OCI-LY1 (cell line): ENCODE results near the gene ANP32A.

Experiments used
- H2AFZ ChIP-seq: fragments of 200-600 bp; sonication (generic), shearing (Covaris generic); 2 replicates; pipeline ENCODE4 v1.6.0; 2014; ENCODE audit warnings: antibody characterized with exemption, mild to moderate bottlenecking, low read length
- H3F3A ChIP-seq: fragments of 200-600 bp; sonication (generic), shearing (Covaris generic); 2 replicates; pipeline ENCODE4 v1.6.0; 2014; ENCODE audit warnings: mild to moderate bottlenecking, antibody characterized with exemption, low read length, moderate library complexity; ENCODE audit not compliant: insufficient read depth
- H3K27ac ChIP-seq: fragments of 200-600 bp; sonication (generic); 2 replicates; pipeline ENCODE4 v1.5.1; 2014; ENCODE audit warnings: low read length, mixed run types, mild to moderate bottlenecking, low read depth; ENCODE audit not compliant: poor library complexity, severe bottlenecking
- H3K27me3 ChIP-seq: fragments of 200-600 bp; sonication (generic); 2 replicates; pipeline ENCODE4 v1.6.0; 2014; ENCODE audit warnings: antibody characterized with exemption, mild to moderate bottlenecking, low read length, moderate library complexity; ENCODE audit not compliant: insufficient read depth
- H3K36me3 ChIP-seq: fragments of 200-600 bp; sonication (generic); 2 replicates; pipeline ENCODE4 v1.6.1; 2014; ENCODE audit warnings: mild to moderate bottlenecking, antibody characterized with exemption, low read length, moderate library complexity, mixed read lengths; ENCODE audit not compliant: insufficient read depth
- H3K4me1 ChIP-seq: fragments of 200-600 bp; sonication (generic); 2 replicates; pipeline ENCODE4 v1.5.1; 2014; ENCODE audit warnings: mild to moderate bottlenecking, low read length, moderate library complexity; ENCODE audit not compliant: insufficient read depth, severe bottlenecking
- H3K4me2 ChIP-seq: fragments of 200-600 bp; sonication (generic), shearing (Covaris generic); 2 replicates; pipeline ENCODE4 v1.6.1; 2014; ENCODE audit warnings: low read length
- H3K4me3 ChIP-seq: fragments of 200-600 bp; sonication (generic); 2 replicates; pipeline ENCODE4 v1.5.1; 2014; ENCODE audit warnings: low read length, low read depth, mild to moderate bottlenecking, mixed read lengths; ENCODE audit not compliant: poor library complexity, severe bottlenecking
- H3K79me2 ChIP-seq: fragments of 200-600 bp; shearing (Covaris generic); 2 replicates; pipeline ENCODE4 v1.6.1; 2016; ENCODE audit warnings: mixed run types, low read length, mixed read lengths; ENCODE audit not compliant: insufficient read depth
- H3K9ac ChIP-seq: fragments of 200-600 bp; sonication (generic), shearing (Covaris generic); 2 replicates; pipeline ENCODE4 v1.6.1; 2014; ENCODE audit warnings: mild to moderate bottlenecking, low read length, mixed read lengths
- H3K9me2 ChIP-seq: fragments of 200-600 bp; sonication (generic), shearing (Covaris generic); 2 replicates; pipeline ENCODE4 v1.6.1; 2014; ENCODE audit warnings: low read depth, mild to moderate bottlenecking, low read length, mixed read lengths
- H3K9me3 ChIP-seq: fragments of 200-600 bp; shearing (Covaris generic); 2 replicates; pipeline ENCODE4 v1.6.1; 2014; ENCODE audit warnings: low read length, mixed read lengths
- H4K20me1 ChIP-seq: fragments of 200-600 bp; sonication (generic), shearing (Covaris generic); 2 replicates; pipeline ENCODE4 v1.6.0; 2016; ENCODE audit warnings: mild to moderate bottlenecking, low read length; ENCODE audit not compliant: insufficient read depth
- EZH2 ChIP-seq: fragments of 200-600 bp; sonication (generic), shearing (Covaris generic); IDR thresholded peaks from 2 replicates; pipeline ENCODE4 v1.8.0; 2017; ENCODE audit warnings: borderline replicate concordance, mixed run types, mild to moderate bottlenecking, antibody characterized with exemption, low read length, moderate library complexity, mixed read lengths
- TF ChIP-seq, protein P1 (sequence below): fragments of 200-600 bp; sonication (generic), shearing (Covaris generic); IDR thresholded peaks from 2 replicates; pipeline ENCODE4 v1.5.1; 2017; ENCODE audit warnings: mild to moderate bottlenecking, antibody characterized with exemption, low read length, moderate library complexity, mixed read lengths

The ANP32A gene

DNA sequence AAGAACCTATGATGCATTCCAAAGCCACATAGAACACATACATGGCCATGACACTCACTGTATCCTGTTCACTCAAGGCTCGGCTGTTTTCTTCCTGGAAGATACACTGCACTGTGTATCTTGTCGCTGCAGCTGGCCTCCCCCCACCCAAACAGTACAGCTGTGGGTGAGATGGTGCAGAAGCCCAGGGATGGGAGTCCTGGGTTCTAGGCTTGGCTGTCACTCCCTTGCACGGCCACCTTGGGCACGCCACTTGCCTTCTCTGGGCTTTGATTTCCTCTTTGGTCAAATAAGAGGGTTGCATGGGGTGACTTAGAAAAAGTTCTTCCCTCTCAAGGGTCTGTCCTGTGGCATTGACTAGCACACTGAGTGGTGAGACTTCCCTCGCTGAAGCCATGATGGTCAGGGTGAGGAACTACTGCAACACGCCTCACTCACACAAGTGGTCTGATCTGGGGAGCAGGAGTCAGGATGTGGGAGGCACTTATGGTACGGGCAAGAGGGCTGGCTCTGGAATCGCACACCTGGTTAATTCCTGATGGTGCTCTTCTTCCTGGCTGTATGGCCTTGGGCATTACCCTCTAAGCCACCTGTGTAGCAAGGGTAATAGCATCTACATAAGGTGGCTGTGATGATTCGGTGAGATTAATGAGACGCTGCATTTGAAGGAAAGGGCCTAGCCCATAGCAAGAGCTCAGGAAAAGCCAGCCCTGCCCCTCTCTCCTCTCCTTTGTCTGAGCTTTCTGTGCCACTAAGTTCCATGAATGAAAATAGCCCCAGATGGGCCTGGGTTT lies 44.0 kb downstream of the ANP32A start:
- Histone ChIP-seq H3K4me1 (no peaks in the 10 kb centered on the region), H3K9me2 (no peaks in the 10 kb centered on the region), H3F3A (no peaks in the 10 kb centered on the region), H3K9ac (no peak overlapping the region), H3K4me3 (no peak overlapping the region), H3K79me2 (no peaks in the 10 kb centered on the region), H3K36me3 (peaks cover 41% of the 10 kb centered on the region), H3K4me2 (no peak overlapping the region), H3K27ac (no peak overlapping the region), H3K27me3 (0 out of 2 replicates have a peak, but pooled peaks cover 3% of the 10 kb centered on the region), H3K9me3 (no peaks in the 10 kb centered on the region), H4K20me1 (no peaks in the 10 kb centered on the region), H2AFZ (no peak overlapping the region)
- TF ChIP-seq, protein P1, sequence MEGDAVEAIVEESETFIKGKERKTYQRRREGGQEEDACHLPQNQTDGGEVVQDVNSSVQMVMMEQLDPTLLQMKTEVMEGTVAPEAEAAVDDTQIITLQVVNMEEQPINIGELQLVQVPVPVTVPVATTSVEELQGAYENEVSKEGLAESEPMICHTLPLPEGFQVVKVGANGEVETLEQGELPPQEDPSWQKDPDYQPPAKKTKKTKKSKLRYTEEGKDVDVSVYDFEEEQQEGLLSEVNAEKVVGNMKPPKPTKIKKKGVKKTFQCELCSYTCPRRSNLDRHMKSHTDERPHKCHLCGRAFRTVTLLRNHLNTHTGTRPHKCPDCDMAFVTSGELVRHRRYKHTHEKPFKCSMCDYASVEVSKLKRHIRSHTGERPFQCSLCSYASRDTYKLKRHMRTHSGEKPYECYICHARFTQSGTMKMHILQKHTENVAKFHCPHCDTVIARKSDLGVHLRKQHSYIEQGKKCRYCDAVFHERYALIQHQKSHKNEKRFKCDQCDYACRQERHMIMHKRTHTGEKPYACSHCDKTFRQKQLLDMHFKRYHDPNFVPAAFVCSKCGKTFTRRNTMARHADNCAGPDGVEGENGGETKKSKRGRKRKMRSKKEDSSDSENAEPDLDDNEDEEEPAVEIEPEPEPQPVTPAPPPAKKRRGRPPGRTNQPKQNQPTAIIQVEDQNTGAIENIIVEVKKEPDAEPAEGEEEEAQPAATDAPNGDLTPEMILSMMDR, result no peak
- TF ChIP-seq EZH2, result no peak

DNA sequence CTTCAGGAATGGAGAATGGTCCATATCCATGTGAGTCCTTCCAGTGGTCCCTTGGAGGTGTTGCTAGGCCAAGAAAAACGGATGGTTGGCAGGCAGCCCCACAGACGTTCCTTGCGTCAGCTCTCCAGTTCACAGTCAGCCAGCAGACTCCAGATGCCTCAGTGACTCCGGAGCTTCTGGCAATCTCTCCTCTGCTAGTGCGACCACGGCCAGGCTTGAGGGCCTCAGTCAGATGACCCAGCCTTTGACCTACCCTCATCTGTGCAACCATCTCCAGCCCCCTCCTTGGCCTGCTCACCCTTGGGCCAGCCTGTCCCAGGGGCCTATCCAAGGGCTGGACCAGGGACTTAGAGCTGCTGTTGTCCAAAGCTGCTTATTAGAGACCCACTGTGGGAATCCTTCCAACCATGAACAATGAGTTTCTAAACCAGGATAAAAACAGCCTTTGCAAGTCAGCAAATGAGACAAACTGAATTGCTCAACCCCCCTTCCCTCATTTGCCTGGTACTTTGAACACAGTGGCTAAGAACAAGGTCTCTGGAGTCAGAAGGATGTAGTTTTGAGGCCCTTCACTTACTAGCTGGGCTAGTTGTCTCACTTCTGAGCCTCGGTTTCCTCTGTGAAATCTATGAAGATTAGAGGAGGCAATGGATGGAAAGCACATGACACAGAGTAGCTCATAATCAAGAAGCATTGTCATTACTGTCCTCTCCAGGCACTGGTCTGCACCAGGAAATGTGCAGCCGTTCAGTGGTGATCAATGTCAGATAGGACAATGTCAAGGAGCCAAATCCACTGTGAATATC lies 44.8 kb downstream of the ANP32A start:
- no peaks in the 10 kb centered on the region for H3K9me2 ChIP-seq
- no peak overlapping the region for H3K9ac ChIP-seq
- H3K27me3 ChIP-seq, result 0 out of 2 replicates have a peak, but pooled peaks cover 3% of the 10 kb centered on the region
- TF ChIP-seq, protein P1, result no peak
- no peak for TF ChIP-seq EZH2
- peaks cover 34% of the 10 kb centered on the region for H3K36me3 ChIP-seq
- no peaks in the 10 kb centered on the region for H3K79me2 ChIP-seq
- no peak overlapping the region for H3K4me3 ChIP-seq
- H3K4me1 ChIP-seq, result no peaks in the 10 kb centered on the region
- no peak overlapping the region for H2AFZ ChIP-seq
- H3K4me2 ChIP-seq, result no peak overlapping the region
- H3K27ac ChIP-seq, result no peak overlapping the region
- no peaks in the 10 kb centered on the region for H3F3A ChIP-seq
- H3K9me3 ChIP-seq, result no peaks in the 10 kb centered on the region
- no peaks in the 10 kb centered on the region for H4K20me1 ChIP-seq

DNA sequence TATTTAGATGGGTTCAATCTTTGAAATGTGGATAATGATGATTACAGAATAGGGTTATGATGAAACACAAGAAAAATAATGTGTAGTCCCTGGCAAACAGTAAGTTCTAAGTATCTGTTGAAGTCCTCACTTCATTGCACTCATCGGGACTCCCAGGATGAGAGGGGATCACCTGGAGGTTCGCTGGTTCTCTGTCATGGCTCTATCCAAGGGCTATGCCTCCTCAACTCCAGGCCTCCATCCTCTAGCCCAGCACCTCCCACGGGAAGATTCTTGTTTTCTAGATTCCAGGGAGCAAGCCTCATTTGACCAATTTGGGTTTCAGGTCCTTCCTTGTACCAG lies 45.5 kb downstream of the ANP32A start:
- peaks cover 28% of the 10 kb centered on the region for H3K36me3 ChIP-seq
- H3K9me3 ChIP-seq, result no peaks in the 10 kb centered on the region
- H3K4me2 ChIP-seq, result no peak overlapping the region
- 0 out of 2 replicates have a peak, but pooled peaks cover 3% of the 10 kb centered on the region for H3K27me3 ChIP-seq
- no peak overlapping the region for H3K9ac ChIP-seq
- no peaks in the 10 kb centered on the region for H4K20me1 ChIP-seq
- no peaks in the 10 kb centered on the region for H3K79me2 ChIP-seq
- no peaks in the 10 kb centered on the region for H3F3A ChIP-seq
- no peak overlapping the region for H2AFZ ChIP-seq
- no peaks in the 10 kb centered on the region for H3K4me1 ChIP-seq
- no peak overlapping the region for H3K4me3 ChIP-seq
- TF ChIP-seq, protein P1, result no peak
- TF ChIP-seq EZH2, result no peak
- no peak overlapping the region for H3K27ac ChIP-seq
- H3K9me2 ChIP-seq, result no peaks in the 10 kb centered on the region
